HG03558 (cell line): ENCODE results near the gene COQ6.
"Not testable (repeated sequence)": the region's sequence is repeated elsewhere in the genome, so short reads cannot be mapped to it uniquely, and the experiment has no call there.

Experiments used
- ATAC-seq: cut with Tn5 transposase; IDR thresholded peaks from one replicate; pipeline ENCODE4 v1.9.1; 2021; ENCODE audit warnings: moderate number of reproducible peaks; ENCODE audit not compliant: unreplicated experiment; ENCODE audit errors: extremely low read depth

The COQ6 gene

DNA sequence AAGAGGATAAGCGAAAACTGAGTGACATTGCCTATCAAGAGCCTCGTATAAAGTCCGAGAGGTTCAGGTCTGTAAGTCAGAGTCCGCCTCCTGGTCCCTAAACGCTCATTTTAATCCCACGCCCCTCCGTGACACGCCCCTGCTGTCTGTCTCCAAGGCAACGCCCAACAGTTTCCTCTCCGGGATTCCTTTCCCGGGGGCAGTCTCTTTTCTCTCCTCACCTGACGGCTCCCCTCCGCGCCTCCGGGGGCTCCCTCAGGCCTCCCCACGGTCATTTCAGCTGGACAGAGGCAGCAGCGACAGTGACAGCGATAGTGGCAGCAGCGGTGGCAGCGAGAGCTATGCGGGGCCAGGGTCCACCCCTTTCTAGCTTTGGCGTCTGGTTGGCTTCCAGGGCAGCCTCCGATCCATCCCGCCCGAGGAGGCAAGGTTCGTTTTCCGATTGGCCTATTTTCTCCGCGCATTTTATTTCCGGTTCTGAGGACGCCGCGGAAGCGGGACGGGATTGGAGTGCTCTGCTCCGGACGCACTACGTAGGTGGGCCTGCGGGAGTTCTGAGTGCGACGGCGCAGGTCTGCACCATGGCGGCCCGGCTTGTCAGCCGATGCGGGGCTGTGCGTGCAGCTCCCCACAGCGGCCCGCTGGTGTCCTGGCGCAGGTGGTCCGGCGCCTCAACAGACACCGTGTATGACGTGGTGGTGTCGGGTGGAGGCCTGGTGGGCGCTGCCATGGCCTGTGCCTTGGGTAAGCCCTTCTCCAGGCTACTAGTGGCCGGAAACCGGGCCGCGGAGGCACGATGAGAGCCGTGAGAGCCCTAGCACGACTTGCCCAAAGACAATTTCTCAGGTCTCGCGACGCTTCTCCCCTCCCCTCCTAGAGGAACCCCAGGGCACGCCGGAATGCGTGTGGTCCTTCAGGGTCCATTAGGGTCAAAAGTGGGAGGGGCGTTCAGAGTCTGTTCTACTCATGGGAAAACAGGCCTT, at the start of gene COQ6, which contains the start of gene FAM161B:
Gene COQ6 (plus strand): TSS at position 551 of the 983 bp plus-strand sequence. CDS start 31 bp downstream, at position 582.
Gene FAM161B (minus strand): TSS at position 343 of the 983 bp plus-strand sequence. CDS start 68 bp downstream, at position 275.
- peak; percentile 56 for ATAC-seq

DNA sequence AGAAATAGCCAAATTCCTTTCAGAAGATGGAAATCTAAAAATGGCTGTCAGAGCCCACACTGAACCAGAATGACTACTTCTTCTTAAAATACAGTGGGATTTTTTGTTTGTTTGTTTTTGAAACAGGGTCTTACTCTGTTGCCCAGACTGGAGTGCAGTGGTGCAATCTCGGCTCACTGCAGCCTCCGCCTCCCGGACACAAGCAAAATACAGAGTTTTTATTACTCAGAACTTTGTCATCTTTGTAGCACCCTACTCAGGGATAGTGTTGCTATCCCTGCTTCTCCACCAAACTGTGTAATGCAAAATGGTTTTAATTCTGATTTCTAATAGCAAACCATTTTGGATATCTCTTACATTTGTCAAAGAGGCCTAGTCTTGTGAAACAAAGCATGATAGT, 47.1 kb upstream of the COQ6 start:
- ATAC-seq, result no peak

DNA sequence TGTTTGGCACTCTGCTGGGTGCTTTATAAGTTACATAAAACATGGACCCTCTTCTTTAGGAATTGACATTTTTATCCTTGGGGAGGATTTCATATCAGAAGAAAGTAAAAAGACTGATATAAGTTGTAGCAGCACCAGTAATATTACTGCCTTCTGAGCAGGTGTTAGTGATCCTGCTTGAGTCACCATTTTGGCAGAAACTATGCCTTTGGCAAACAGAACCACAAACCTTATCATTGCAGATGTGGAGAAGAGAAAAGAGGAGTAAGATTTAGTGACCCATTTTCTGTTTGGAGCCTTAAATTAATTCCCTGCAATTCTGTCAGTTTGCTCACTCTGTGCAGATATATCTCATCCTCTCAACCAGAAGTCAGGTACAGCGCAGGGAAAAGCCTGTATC, 40.4 kb upstream of the COQ6 start:
- no peak for ATAC-seq

DNA sequence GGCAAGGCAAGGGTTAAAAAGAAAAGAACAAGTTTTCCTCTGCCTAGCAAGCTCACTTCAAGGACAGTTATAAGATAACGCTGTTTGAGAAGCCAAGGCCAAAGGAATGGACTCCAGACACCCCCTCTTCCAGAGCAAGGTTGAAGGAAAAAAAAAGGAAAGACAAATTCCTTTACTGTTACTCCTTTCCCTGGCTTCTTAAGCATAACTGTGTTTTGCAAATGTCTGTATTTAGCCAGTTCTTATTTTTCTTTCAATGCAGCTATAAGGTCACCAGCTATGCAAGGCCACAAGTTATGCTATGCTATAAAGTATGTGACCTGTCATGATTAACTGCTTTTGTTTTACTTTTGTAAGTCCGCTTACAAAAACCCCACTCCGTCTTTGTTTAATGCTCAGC, 36.8 kb upstream of the COQ6 start:
- no peak for ATAC-seq

DNA sequence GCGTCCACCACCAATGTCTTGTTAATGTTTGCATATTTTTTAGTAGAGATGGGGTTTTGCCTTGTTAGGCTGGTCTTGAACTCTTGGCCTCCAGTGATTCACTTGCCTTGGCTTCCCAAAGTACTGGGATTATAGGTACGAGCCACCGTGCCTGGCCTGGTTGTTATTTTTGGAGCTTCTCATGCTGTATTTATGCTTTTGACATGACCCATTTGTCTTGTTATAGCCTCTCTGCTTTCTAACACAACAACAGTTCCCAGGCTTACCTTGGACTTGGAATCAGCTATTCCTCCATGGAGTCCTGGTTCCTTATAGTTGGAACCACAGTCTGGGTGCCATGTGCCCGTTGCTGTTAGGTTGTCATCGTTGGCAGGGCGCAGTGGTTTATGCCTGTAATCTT, 33.8 kb upstream of the COQ6 start:
- no peak for ATAC-seq

DNA sequence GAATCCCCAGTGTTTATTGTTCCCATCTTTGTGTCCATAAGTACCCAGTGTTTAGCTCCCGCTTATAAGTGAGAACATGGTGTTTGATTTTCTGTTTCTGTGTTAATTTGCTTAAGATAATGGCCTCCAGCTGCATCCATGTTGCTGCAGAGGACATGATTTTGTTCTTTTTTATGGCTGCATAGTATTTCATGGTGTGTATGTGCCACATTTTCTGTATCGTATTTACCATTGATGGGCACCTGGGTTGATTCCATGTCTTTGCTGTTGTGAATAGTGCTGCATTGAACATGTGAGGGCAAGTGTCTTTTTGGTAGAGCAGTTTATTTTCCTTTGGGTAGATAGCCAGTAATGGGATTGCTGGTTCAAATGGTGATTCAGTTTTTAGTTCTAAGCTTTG, 30.6 kb upstream of the COQ6 start:
- ATAC-seq, result not testable (repeated sequence)

DNA sequence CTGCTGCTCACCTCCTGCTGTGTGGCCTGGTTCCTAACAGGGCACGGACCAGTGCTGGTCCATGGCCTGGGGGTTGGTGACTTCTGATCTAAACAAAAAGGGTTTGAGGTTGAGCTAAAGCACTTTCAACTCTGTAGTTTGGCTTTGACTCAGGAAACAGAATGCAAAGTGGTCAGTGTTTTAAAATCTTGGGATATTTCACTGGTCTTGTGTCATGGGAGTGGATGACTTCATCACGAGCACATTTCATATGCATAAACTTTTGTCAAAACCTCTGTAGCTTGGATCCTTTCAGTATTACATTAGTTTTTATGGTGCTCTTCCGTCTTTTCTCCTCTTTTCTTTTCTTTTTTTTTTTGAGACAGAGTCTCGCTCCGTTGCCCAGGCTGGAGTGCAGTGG, 25.8 kb upstream of the COQ6 start:
- no peak for ATAC-seq

DNA sequence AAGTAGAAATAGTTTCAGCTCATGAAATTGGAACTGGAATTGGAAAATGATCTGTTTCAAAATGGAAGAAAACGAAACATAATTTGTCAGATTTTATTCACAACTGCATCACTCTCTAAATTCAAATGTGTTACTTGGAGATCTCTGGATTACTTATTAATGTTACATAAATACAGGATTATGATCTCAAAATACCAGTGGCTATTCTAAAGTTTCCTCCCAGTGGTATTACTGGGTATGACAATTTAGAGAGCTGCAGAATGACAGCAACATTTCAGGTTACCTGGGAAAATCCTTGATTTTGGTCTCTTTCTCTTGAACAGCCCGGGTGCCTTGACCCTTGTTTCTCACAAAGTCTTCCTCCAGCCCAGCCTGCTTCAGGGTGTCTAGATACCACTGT, 14.4 kb upstream of the COQ6 start:
- ATAC-seq, result no peak

DNA sequence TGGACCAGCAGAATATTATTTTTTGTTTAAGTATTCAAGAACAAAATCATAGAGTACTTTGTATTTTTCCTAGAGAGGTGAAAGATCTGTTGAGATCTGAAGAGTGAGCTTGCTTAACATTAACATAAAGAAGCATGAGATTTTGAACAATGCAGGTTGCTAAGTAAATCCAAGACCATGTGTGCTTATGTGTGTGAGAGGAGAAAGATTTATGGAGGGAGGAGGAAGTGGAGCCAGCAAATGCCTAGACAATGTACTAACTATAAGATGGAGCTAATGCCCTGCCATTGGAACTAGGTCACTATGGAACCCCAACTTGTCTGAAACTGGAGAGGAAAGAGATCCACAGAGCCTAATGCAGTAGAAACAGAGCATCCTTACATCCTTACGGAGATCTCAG, 13.6 kb upstream of the COQ6 start:
- no peak for ATAC-seq

DNA sequence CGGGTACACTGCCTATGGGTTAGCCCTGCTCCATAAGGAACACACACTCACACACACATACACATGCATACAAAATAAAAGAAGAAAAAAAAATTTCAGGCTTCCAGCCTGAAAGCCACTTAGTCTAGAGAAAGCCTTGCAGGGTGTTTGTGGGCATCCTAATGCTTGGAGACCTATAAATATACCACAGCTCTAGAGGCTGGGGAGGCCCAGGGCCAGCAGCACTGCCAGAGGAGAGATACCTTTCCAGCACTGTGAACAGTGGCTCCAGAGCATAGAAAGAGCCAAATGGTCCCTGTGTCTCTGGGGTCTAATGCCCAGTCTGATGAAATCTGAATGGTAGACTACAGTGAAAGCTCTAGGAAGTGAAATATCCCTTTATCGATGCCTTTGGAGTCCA, 13.1 kb upstream of the COQ6 start:
- no peak for ATAC-seq

DNA sequence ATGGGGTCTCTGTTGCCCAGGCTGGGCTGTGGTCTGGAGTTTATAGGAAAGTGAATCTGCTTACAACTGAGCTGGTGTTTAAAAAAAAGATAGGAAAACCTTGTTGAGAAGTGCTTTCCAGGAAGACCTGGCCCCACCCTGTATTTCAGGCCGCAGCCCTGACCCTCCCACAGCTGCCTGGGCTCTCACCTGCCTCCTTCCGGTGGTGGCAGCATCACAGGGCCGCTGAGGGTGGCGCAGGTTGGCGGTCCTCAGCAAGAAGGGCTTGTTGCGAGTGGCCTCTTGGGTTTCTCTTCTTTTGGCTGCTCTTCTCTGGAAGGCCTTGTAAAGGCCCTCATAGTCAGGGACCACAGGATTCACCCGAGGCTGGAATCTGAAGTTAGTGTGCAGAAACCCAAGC, 7.9 kb upstream of the COQ6 start:
- ATAC-seq, result no peak

DNA sequence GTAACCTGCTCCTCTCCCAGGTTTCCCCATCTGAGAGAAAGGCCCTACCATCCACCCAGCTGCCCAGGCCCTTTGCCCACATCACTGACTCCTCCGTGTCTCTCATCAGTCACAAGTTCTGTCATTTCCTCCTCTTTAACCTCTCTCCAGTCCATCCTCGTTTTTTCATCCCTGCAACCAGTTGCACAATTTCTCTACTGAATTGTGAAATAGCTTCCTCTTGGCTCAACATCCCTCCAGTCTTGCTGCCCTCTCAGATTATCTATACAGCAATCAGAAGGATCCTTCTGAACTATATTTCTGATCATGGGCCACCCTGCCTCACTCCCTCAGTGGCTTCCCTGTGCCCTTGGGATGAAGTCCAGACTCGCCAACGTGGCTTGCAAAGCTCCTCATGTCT, 7.0 kb upstream of the COQ6 start:
- ATAC-seq, result no peak

DNA sequence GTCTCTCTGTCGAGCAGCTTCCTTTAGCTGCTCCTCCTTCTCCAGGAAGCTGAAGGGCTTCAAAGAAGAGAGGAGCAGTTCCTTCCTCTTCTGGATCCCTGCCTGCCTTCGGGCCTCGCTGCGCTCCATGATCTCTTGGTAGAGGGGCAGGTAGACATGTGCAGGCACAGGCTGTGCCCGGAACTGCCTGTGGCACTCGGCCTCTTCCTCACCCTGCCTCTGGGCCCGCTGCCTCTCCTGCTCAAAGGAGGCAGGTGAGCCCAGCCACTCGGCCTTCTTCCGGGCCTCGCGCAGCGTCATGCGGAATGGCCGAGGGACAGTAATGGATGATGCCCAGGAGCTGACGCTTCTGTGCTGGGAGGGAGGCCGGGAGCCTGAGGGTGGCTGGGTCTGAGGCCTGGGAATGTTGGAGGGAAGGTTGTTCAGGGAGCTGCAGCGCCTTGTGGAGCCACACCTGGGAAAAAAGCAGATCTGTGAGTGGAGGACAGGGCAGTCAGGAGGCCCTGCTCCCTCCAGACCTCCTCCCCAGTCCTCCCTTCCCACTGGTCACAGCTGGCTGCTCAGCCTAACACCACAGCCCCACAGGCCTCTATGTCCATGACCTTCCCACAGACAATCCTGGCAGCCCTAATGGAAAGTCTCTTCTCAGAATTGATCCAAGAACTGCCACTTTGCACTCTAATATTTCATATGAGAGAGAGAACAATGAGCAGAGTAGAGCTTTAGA, 5.5 kb upstream of the COQ6 start:
- ATAC-seq, result no peak

DNA sequence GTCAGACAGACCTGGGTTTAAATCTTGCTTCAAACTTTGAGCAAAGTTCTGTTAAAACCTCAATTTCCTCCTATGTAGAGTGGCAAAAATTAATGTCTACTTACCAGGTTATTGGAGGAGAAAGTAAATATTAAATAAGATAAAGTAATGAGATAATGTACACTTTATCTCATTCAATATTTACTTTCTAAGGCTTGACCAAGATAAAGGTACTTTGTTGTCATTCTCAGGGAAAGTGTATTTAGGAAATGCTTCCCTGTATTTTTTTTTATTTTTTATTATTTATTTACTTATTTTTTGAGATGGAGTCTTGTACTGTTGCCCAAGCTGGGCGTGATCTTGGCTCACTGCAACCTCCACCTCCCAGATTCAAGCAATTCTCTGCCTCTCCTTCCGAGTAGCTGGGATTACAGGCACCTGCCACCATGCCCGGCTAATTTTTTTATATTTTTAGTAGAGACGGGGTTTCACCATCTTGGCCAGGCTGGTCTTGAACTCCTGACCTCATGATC, 4.9 kb upstream of the COQ6 start:
- no peak for ATAC-seq

DNA sequence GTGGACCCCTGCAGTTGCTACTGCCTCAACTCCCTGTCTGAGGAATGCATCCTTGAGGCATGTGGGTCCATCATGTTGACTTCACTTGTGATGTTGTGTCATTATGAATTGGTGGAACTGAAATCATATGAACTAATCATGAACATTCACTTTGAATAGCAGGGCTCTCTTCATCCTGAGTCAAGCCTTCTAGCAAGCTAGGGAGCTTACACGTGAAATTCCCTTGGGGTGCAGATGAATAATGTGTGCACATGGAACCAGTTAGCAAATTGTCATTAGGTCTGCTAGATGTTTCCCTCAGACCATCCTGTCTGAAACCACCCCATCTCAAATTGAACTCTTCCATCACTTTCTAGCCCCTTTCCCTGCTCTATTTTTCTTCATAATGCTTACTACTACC, 3.6 kb downstream of the COQ6 start:
- no peak for ATAC-seq

DNA sequence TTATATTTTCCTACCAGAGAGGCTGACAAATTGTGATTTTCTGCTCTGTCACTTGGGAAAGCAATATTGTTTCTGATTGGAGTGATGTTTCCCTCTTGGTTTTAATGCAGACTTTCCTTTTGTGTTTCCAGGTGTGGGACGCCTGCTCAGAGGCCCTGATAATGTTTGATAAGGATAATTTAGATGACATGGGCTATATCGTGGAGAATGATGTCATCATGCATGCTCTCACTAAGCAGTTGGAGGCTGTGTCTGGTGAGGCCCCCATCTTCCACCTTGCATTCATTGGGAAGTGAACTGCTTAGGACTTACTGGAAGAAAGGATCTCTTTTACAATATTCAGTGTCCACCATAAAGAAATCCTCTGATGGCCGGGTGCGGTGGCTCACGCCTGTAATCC, 5.6 kb downstream of the COQ6 start:
- no peak for ATAC-seq

DNA sequence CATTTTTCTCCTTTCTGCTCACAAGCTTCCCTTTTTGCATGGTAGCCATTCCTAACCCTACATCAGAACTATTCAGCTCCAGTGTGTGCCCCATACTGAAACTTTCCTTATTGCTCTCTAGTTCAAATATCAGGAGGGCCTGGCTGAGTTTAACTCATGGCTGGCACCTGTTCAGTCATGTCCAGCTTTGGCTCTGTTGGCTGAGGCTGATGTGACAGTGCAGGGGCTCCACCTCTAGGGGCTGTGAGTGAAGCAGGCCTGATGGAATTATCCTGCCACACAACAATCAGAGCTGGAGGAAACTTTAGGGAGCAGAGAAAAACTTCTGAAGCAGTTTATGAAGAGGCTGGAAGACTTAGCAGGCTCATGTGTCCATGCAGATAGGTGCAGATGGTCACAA, 8.5 kb downstream of the COQ6 start:
- no peak for ATAC-seq

DNA sequence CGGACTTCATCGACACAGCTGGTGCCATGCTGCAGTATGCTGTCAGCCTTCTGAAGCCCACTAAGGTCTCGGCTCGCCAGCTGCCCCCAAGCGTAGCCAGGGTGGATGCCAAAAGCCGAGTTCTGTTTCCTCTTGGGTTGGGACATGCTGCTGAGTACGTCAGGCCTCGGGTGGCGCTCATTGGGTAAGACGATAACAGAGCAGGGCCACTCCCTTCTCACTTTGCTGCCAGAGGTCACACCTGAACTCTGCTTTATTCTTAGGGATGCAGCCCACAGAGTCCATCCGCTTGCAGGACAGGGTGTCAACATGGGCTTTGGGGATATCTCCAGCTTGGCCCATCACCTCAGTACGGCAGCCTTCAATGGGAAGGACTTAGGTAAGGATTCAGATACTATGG, 11.1 kb downstream of the COQ6 start:
- ATAC-seq, result no peak

DNA sequence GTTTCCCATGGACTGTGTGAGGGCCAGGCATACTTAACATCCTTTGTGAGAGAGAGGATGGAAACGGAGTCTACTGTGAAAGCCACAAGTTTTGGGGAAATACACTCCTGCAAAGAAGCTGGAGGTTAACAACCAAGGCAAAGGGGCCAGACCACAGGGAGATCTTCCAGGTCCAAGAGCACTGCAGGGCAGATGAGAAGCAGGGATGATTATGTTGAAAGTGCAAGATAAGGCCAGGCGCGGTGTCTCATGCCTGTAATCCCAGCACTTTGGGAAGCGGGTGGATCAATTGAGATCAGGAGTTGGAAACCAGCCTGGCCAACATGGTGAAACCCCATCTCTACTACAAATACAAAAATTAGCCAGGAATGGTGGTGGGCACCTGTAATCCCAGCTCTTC, 15.1 kb downstream of the COQ6 start:
- no peak for ATAC-seq

DNA sequence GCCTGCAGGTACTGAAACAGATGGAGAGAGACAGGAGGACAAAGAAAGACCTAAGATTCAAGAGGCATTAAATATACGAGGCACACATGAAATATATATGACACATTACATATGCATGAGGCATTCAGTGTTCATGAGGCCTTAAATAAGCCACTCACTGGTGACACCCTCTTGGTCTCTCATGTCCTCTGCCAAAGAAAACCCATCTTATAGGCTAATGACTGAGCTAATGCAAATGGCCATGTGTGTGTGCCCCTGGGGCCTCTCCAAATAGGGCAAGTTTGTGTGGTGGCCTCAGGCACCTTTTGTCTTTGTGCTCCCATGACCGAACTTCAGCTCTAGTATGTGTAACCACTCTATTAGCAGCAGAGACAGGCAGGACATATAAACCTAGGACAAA, 18.8 kb downstream of the COQ6 start:
- no peak for ATAC-seq

DNA sequence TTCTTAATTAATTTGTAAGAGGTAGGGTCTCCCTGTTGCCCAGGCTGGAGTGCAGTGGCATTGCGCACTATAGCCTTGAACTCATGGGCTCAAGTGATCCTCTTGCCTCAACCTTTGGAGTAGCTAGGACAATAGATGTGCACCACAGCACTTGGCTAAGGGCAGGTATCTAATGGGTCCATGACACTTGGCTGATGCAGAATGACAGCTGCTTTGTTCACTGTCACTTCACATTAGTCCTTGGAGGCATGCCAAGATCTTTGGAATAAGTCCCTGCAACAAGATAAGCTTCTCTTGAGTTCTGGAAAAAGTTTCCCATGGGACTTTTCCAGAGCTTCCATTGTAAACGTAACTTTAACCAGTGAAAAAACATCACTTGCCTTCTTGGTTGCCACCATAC, 23.4 kb downstream of the COQ6 start:
- no peak for ATAC-seq
